GM18867 (cell line): ENCODE results near the gene SLC24A4.

Source experiments
- ATAC-seq: cut with Tn5 transposase; IDR thresholded peaks from one replicate; pipeline ENCODE4 v1.9.1; 2021; ENCODE audit warnings: mild to moderate bottlenecking, moderate library complexity; ENCODE audit not compliant: unreplicated experiment

Gene SLC24A4

DNA sequence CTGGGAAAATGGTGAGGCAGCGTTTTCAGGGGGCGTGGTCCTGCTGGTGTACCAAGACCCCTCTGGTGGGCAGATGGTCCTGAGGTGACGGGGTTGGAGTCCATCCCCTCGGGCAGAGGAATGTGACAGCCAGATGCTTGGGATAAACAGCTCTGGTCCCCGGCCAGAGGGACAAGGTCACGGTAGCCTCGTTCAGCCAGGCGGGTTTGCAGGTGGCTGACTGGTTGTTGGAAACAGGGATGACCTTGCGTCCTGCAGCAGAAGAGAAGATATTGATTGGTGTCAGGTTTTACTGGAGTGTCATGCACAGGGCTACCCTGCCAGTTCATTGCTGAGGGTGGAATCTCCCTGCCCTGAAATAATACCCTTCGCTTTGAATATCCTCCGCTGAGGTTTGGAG is 43.3 kb downstream of the SLC24A4 start:
- no peak for ATAC-seq

- ATAC-seq = no peak
These were observed 45.0 kb downstream of the SLC24A4 start for GRCh38 chr14:92368001-92368400.

DNA sequence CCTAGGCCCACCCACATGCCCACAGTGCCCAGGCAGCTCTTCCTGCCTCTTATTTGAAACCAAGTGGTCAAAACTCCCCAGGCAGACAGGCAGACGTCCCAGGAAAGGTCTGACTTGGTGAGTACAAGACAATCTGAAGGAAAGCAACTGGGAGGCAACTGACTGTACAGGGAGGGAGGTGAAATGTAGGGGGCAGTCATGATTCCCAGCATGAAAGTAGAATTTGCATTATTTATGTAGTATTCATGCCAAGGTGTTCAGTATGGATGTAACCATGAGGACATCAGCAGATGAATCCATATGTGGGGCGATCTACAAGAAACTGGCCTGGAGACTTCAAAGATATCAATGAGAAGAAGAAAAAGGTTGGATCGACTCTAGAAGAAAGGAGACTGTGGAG is 46.1 kb downstream of the SLC24A4 start:
- no peak for ATAC-seq

DNA sequence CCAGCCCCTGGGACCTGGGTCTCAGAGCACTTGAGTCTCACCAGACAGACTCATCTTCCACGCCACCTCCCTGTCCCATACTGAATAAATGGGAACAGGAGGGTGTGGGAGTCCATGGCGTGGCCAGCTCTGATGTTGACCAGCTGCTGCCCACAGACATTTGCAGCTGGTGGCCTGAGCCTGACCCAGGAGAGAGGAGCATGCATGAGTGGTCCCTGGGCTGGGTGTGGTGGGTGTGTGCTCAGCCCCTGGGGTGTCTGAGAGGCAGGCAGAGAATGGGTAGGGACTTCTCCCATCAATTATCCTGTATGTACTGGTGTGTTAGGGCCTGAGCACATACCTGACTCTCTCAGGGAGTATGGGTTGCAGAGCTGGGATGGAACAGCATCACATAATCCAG is 49.3 kb downstream of the SLC24A4 start:
- ATAC-seq = no peak

DNA sequence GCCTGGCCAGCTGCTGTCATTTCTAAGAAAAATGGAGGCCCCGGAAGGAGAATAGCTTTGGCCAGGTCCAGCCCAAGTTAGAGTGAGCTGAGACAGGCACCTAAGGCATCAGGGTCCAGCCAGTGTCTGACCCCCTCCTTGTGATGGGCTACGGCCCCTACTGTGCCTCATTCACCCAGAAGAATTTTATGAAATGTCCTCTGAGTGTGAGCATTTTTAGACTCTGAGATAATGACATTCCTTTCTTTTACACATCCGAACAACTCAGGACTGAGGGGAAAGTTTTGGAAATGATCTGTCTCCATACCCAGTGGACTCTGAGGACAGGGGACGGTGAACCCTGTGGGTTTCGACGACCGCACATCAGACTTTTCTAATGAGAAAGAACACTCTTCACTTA is 50.4 kb downstream of the SLC24A4 start:
- no peak for ATAC-seq

DNA sequence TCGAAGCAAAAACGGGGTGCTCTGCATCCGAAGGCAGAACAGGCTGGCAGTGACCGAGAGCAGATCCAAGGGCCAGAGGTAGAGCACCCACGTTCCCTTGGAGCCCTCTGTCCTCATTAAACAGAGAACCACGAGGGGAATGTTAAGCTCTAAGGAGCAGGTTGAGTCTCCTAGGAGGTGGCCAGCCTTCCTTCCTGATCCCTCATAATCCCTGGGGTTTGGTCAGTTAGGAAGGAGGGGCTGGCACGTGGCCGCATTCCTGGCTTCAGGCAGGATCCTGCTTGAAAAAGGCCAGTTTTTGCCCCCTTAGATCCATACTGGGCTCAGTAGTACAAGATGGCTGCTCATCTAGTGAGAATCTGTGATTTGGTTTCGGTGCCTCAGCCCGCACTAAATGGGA is 57.2 kb downstream of the SLC24A4 start:
- no peak for ATAC-seq

DNA sequence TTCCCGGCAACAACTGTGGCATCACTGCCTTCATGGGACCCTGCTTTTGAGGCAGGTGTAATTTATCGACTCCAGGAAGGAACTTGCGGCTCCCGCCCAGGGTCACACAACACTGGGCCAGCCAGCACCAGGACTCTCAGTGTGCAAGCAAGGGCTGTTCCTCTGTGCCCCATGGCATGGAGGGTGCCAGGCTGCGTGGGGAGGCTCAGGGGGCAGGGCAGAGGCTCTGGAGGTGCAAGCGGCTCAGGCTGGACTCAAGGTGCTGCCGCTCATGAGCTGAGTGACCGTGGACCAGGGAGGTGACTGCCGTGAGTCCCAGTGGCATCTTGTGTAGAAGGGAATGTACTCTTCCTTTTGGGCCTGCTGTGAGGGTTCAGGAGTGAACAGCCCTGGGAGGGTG is 57.6 kb downstream of the SLC24A4 start:
- no peak for ATAC-seq

DNA sequence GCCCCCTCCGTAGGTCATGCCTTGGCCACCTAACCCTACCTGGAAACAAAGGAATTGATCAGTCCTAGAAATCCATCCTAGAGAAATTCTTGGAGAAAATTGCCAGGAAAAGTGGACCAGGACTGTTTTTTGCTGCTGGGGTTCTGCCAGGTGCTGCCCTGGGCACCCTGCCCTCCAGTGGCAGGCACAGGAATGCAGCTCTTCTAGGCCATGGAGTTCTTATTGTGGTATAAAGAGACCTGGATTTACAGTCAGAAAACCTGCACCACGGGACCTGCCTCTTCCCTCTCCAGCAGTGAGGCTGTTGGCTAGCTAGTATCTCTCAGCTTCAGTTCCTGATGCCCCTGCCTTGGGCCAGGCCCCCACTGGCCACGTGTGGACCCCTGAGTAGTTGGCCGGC is 59.7 kb downstream of the SLC24A4 start:
- ATAC-seq = no peak

- ATAC-seq = no peak
These were observed 60.8 kb downstream of the SLC24A4 start for GRCh38 chr14:92383805-92384204.

GRCh38 chr14:92384461-92385133 is 61.6 kb downstream of the SLC24A4 start:
- ATAC-seq = no peak

- no peak for ATAC-seq
These were observed 62.6 kb downstream of the SLC24A4 start for GRCh38 chr14:92385561-92385960.

GRCh38 chr14:92386165-92386564 is 63.2 kb downstream of the SLC24A4 start:
- ATAC-seq = no peak

DNA sequence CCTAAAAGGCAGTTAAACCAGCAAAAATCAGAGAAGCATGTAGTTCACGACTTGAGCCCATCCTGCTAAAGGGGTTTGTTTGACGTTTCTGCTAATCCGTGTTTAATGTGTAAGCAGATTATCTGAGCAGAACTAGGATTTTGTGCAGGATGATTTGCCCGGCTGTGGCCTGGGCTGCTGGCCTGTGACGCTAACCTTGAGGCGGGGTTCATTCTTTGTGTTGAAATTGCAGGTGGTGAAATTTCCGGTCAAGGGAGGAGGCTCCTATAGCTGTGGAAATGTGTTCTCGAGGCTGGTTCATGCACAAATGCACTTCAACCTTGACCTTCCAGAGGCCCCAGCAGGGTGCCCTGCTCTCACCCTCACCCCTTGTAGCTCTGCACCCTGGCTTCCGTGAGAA is 63.7 kb downstream of the SLC24A4 start:
- no peak for ATAC-seq

GRCh38 chr14:92387578-92387977 is 64.6 kb downstream of the SLC24A4 start:
- no peak for ATAC-seq

GRCh38 chr14:92389598-92390158 is 66.7 kb downstream of the SLC24A4 start:
- no peak for ATAC-seq

- no peak for ATAC-seq
These were observed 68.8 kb downstream of the SLC24A4 start for GRCh38 chr14:92391726-92392125.

DNA sequence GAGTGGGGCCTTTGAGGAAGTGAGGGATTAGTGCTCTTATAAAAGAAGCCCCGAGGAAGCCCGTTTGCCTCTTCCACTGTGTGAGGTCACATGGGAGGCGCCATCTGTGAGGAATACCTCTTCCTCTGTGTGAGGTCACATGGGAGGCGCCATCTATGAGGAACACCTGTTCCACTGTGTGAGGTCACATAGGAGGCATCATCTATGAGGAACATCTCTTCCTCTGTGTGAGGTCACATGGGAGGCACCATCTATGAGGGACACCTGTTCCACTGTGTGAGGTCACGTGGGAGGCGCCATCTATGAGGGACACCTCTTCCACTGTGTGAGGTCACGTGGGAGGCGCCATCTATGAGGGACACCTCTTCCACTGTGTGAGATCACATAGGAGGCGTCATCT is 69.7 kb downstream of the SLC24A4 start:
- no peak for ATAC-seq

DNA sequence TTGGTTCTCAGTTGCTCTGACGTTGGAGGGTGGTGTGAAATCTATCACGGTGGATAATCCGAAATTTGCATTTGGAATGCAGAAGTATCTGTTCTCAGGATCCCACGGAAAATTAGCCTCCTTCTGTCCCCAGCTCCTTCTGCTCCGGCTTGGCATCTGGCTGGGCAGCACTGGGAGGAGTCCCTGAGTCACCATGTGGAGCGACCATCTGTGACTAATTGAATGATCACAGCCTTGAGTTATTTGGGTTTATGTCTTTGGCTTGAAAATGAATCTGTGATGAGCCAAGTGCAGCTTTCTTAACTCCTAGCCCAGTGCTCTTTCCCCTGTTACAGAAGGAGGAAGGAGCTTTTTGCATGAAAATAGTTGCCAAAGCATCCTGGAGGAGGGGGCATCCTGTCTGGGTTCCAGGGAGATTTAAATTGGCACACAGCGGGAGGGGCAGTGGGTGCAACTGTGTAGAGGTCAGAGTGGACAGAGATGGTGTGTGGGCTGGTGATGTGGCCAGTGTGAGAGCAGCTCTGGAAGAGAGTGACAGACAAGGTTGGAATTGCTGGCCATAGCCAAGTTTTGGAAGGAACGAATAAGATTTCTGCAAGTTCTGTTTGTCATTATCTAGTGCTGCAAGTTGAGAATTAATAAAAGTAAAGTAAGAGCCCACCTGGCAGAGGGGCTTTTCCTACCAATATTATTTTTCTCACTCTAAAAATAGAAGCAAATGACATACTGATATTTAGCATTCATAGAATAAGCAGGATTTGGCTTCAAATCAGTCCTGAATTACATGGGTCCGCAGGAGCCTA is 74.4 kb downstream of the SLC24A4 start:
- ATAC-seq = no peak

- no peak for ATAC-seq
These were observed 75.1 kb downstream of the SLC24A4 start for GRCh38 chr14:92397953-92398564.

GRCh38 chr14:92398888-92399636 is 76.1 kb downstream of the SLC24A4 start:
- no peak for ATAC-seq
